Astrocyte (in vitro differentiated cells and primary cell): ENCODE results near the gene PIGX. TPM values are rescaled to one million over a fixed set of nuclear protein-coding genes. Genes with fewer than 3 reads are reported as not detected.
A peak's percentile ranks its signal among the peaks of the same experiment; 100 is the strongest.
"Not testable (repeated sequence)": the region's sequence is repeated elsewhere in the genome, so short reads cannot be mapped to it uniquely, and the experiment has no call there.

Source experiments
- DNase-seq: peaks from one replicate; pipeline ENCODE4 v3.0.0-alpha.2; 2010; ENCODE audit warnings: low read depth
- FAIRE-seq: peaks from 2 replicates; lab custom pipeline; 2011; peaks lifted over from hg19 to GRCh38; lab: Jason Lieb, UNC
- H2AFZ ChIP-seq: 2 replicates; pipeline ENCODE4 v1.6.0; 2012; ENCODE audit warnings: low read depth, low read length, inconsistent platforms
- H3K27ac ChIP-seq: 2 replicates; pipeline ENCODE4 v1.5.1; 2011; ENCODE audit warnings: low read depth, low read length, inconsistent platforms
- H3K27me3 ChIP-seq: 2 replicates; pipeline ENCODE4 v1.6.0; 2011; ENCODE audit warnings: low read length, inconsistent platforms; ENCODE audit not compliant: insufficient read depth
- H3K36me3 ChIP-seq: 2 replicates; pipeline ENCODE4 v1.5.1; 2011; ENCODE audit warnings: low read length, inconsistent platforms; ENCODE audit not compliant: insufficient read depth
- H3K4me1 ChIP-seq: 2 replicates; pipeline ENCODE4 v1.5.1; 2011; ENCODE audit warnings: low read length, inconsistent platforms; ENCODE audit not compliant: insufficient read depth
- H3K4me2 ChIP-seq: 2 replicates; pipeline ENCODE4 v1.6.0; 2012; ENCODE audit warnings: low read length, inconsistent platforms
- H3K4me3 ChIP-seq: 2 replicates; pipeline ENCODE4 v1.5.1; 2011; ENCODE audit warnings: low read depth, mild to moderate bottlenecking, low read length, inconsistent platforms; ENCODE audit not compliant: insufficient read depth
- H3K79me2 ChIP-seq: 2 replicates; pipeline ENCODE4 v1.6.0; 2012; ENCODE audit warnings: mild to moderate bottlenecking, low read length, inconsistent platforms; ENCODE audit not compliant: insufficient read depth
- H3K9ac ChIP-seq: 2 replicates; pipeline ENCODE4 v1.6.0; 2012; ENCODE audit warnings: mild to moderate bottlenecking, low read length, inconsistent platforms
- H3K9me3 ChIP-seq: 2 replicates; pipeline ENCODE4 v1.5.1; 2012; ENCODE audit warnings: low read depth, mild to moderate bottlenecking, low read length, inconsistent platforms; ENCODE audit not compliant: insufficient read depth
- H4K20me1 ChIP-seq: 2 replicates; pipeline ENCODE4 v1.6.0; 2012; ENCODE audit warnings: low read length, inconsistent platforms; ENCODE audit not compliant: insufficient read depth
- H3K27ac Mint-ChIP-seq: one replicate; pipeline ENCODE4 v1.8.0; 2021; ENCODE audit warnings: mild to moderate bottlenecking, mixed read lengths; ENCODE audit not compliant: unreplicated experiment
- H3K27me3 Mint-ChIP-seq: one replicate; pipeline ENCODE4 v1.8.0; 2021; ENCODE audit warnings: low read depth, mixed read lengths; ENCODE audit not compliant: unreplicated experiment
- H3K36me3 Mint-ChIP-seq: one replicate; pipeline ENCODE4 v1.8.0; 2021; ENCODE audit warnings: low read depth, mixed read lengths; ENCODE audit not compliant: unreplicated experiment
- H3K4me1 Mint-ChIP-seq: one replicate; pipeline ENCODE4 v1.8.0; 2021; ENCODE audit warnings: low read depth, mixed read lengths; ENCODE audit not compliant: unreplicated experiment
- H3K4me3 Mint-ChIP-seq: one replicate; pipeline ENCODE4 v1.8.0; 2021; ENCODE audit warnings: mild to moderate bottlenecking, moderate library complexity, mixed read lengths; ENCODE audit not compliant: unreplicated experiment
- H3K9me3 Mint-ChIP-seq: one replicate; pipeline ENCODE4 v1.8.0; 2021; ENCODE audit warnings: mild to moderate bottlenecking, mixed read lengths; ENCODE audit not compliant: unreplicated experiment
- EZH2 ChIP-seq: IDR thresholded peaks from 2 replicates; pipeline ENCODE4 v1.6.1; 2012; ENCODE audit warnings: mild to moderate bottlenecking, low read length, inconsistent platforms; ENCODE audit not compliant: insufficient read depth
- total RNA-seq: library from RNA; stranded (reverse); gene quantifications from 2 replicates; pipeline ENCODE4 v1.2.1, GENCODE V29; 2021
- TF ChIP-seq, protein P1 (sequence below): IDR thresholded peaks from 2 replicates; pipeline ENCODE4 v1.5.1; 2011; ENCODE audit warnings: low read depth, mild to moderate bottlenecking, inconsistent platforms, low read length, moderate library complexity; ENCODE audit not compliant: insufficient read depth

The PIGX gene
- total RNA-seq, 1 donor from 2014 or later: 13.9 TPM

DNA sequence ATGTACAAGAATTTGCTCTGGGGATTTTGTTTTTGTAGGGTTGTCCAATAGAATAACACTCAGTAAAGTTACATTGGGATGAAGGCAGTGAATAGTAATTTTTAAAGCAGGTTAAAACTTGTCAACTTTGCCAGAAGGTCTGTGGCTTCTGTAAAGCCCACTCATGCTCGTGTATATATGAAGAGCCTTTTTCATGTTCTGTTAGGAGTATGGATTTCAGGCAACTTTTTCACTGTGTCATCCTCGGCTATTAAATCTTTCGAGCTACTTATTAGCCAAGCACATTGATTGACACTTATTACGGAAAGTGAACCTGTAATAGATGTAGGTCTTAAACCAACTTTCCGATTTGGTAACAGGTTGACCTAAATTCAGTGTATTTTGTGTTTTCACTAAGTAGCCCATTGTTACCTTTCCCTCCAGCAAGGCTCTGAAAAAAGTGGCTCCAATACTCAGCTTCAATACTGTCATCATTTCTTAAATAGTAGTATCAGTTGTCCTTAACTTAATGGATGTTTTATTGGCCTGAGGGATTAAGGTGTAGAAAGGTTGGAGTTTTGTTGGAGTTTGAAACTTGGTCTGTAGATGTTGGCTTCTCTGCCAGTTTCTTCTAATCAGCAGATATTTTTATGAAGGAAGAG lies 29.2 kb downstream of the PIGX start:
- peaks cover 3% of the 10 kb centered on the region for H3K4me1 Mint-ChIP-seq
- Histone ChIP-seq H3K79me2 (peaks cover 67% of the 10 kb centered on the region), H3K9me3 (no peaks in the 10 kb centered on the region), H3K27ac (peak overlapping the region; percentile 95), H4K20me1 (peaks cover 54% of the 10 kb centered on the region), H3K4me2 (peak overlapping the region; percentile 83), H2AFZ (no peak overlapping the region), H3K27me3 (no peaks in the 10 kb centered on the region), H3K36me3 (no peaks in the 10 kb centered on the region), H3K9ac (peak overlapping the region; percentile 98), H3K4me1 (peaks cover 8% of the 10 kb centered on the region), H3K4me3 (peak overlapping the region; percentile 98)
- H3K36me3 Mint-ChIP-seq: peaks cover 10% of the 10 kb centered on the region
- no peak for TF ChIP-seq EZH2
- TF ChIP-seq, protein P1, sequence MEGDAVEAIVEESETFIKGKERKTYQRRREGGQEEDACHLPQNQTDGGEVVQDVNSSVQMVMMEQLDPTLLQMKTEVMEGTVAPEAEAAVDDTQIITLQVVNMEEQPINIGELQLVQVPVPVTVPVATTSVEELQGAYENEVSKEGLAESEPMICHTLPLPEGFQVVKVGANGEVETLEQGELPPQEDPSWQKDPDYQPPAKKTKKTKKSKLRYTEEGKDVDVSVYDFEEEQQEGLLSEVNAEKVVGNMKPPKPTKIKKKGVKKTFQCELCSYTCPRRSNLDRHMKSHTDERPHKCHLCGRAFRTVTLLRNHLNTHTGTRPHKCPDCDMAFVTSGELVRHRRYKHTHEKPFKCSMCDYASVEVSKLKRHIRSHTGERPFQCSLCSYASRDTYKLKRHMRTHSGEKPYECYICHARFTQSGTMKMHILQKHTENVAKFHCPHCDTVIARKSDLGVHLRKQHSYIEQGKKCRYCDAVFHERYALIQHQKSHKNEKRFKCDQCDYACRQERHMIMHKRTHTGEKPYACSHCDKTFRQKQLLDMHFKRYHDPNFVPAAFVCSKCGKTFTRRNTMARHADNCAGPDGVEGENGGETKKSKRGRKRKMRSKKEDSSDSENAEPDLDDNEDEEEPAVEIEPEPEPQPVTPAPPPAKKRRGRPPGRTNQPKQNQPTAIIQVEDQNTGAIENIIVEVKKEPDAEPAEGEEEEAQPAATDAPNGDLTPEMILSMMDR: no peak
- DNase-seq (peak; percentile 7), FAIRE-seq (no peak)
- peak overlapping the region; percentile 100 for H3K4me3 Mint-ChIP-seq
- no peaks in the 10 kb centered on the region for H3K9me3 Mint-ChIP-seq
- no peaks in the 10 kb centered on the region for H3K27me3 Mint-ChIP-seq
- peak overlapping the region; percentile 99 for H3K27ac Mint-ChIP-seq

DNA sequence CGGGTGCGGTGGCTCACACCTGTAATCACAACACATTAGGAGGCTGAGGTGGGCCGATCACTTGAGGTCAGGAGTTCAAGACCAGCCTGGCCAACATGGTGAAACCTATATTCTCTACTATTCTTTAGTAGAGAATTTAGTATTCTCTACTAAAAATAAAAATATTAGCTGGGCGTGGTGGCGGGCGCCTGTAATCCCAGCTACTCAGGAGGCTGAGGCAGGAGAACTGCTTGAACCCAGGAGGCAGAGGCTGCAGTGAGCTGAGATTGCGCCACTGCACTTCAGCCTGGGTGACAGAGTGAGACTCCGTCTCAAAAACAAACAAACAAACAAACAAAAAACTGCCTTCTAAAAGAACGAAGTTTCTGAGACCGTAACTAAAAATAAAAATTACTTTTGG lies 31.4 kb downstream of the PIGX start:
- not testable (repeated sequence) for H3K27me3 ChIP-seq, H3K27me3 Mint-ChIP-seq, H3K9me3 ChIP-seq, FAIRE-seq, DNase-seq, H2AFZ ChIP-seq, H3K4me1 Mint-ChIP-seq, H3K27ac ChIP-seq, H3K9ac ChIP-seq, H3K9me3 Mint-ChIP-seq, H3K36me3 Mint-ChIP-seq, H3K27ac Mint-ChIP-seq, H3K4me2 ChIP-seq, H3K4me1 ChIP-seq, H3K36me3 ChIP-seq, H3K4me3 ChIP-seq
- H3K4me3 Mint-ChIP-seq: peak overlapping the region; percentile 27
- Histone ChIP-seq H4K20me1 (peaks cover 72% of the 10 kb centered on the region), H3K79me2 (peaks cover 89% of the 10 kb centered on the region)

DNA sequence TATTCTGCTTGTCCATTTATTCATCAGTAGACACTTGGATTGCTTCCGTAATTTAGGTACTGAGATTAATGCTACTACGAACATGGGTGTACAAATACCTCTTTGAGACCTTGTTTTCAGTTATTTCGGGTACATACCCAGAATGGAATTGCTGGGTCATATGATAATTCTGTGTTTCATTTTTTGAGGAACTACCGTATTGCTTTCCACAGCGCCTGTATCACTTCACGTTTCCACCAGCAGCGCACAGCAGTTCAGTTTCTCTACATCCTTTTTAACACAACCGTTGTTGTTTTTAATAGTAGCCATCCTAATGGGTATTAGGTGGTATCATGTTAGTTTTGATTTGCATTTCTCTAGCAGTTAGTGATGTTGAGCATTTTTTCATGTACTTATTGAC lies 36.9 kb downstream of the PIGX start:
- H3K4me2 ChIP-seq: no peak overlapping the region
- FAIRE-seq: no peak
- H4K20me1 ChIP-seq: peaks cover 73% of the 10 kb centered on the region
- DNase-seq: no peak
- peaks cover 2% of the 10 kb centered on the region for H3K36me3 ChIP-seq
- peaks cover 98% of the 10 kb centered on the region for H3K79me2 ChIP-seq
- H2AFZ ChIP-seq: no peak overlapping the region
- Mint-ChIP-seq H3K36me3 (peaks cover 12% of the 10 kb centered on the region), H3K4me1 (peaks cover 7% of the 10 kb centered on the region), H3K4me3 (no peak overlapping the region), H3K27me3 (no peaks in the 10 kb centered on the region), H3K27ac (no peak overlapping the region), H3K9me3 (peaks cover 1% of the 10 kb centered on the region)
- H3K4me3 ChIP-seq: no peak overlapping the region
- H3K27ac ChIP-seq: no peak overlapping the region
- no peaks in the 10 kb centered on the region for H3K4me1 ChIP-seq
- TF ChIP-seq, protein P1: no peak
- no peak for TF ChIP-seq EZH2
- H3K27me3 ChIP-seq: no peaks in the 10 kb centered on the region
- H3K9me3 ChIP-seq: no peaks in the 10 kb centered on the region
- no peak overlapping the region for H3K9ac ChIP-seq
